SHP77 treated with DMSO at 0.1 percent for 48 hours (cell line): Measurements from ENCODE around the gene ARRDC4.

ENCODE experiments used
- DNase-seq: peaks from one replicate; lab custom pipeline; 2025; lab: John Stamatoyannopoulos, UW

ARRDC4 gene

DNA sequence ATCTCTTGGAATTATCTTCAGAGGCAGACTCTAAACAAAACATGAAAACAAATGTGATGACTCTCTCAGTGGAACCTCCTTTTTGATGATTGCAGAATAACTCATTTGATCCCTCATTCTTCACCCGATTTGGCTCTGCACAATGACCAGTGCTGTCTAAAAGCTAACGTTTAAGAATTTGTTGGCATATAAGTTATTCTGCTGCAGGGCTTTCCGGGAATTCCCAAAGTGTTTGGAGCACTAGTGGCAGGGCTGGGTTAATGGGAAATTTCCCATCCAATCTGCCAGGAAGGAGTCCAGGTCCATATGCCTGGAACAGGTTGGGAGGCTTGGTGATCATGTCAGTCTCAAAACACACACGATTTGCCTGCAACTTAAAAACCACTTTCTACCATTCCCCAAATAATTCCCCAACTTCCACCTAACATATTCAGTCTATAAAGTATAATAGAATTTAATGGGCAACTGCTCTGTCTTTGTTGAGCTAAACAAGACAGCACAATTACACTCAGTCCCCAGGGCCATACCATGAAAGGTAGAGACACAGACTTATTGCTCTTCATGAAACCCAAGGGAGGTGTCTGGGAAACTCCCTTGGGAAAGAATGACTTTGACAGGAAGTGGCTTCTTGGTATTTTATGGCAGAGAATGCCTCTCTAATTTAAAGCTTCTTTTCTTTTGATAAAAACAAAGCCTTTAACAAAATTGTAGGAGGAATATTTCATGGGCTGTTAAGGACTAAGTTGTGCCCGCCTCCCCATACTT is 38.0 kb downstream of the ARRDC4 start:
- DNase-seq, result no peak

DNA sequence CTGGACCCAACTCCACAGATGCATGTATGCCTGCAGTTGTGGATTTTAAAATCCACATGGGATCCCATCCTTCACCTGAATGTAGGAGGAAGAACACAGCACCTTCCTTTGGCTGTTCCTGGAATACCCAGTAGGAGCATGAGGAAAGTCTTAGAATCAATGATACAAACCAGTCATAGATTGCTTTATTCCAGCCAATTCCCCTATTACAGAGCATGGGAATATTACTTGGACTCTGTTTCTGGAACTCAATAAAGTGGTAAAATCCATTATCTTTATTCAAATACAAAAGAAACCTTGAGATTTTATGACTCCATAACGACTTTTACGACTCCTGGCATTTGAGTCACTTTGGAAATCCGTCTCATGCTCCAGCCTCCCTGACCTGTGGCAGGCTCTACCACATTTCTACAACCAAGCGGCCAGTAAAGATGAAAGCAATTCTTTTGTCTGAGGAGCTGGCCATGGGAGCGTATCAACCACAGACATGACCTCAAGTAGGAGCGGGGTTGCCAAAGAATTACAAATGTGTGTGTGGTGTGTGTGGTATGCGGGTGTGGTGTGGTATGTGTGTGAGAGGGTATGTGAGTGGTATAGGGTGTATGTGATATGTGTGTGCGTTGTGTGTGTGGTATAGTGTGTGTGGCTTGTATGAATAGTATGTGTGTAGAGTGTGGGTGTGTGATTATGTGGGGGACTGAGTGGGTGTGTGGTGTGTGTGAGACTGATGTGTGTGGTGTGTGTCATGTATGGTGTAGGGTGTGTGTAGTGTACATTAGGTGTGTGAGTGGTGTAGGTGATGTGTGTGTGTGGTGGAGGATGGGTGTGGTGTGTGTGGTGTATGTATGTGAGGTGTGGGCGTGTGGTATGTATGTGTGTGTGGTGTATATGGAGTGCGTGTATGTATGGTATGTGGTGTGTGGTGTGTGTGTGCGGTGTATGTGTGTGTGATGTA is 40.0 kb downstream of the ARRDC4 start:
- DNase-seq, result no peak

DNA sequence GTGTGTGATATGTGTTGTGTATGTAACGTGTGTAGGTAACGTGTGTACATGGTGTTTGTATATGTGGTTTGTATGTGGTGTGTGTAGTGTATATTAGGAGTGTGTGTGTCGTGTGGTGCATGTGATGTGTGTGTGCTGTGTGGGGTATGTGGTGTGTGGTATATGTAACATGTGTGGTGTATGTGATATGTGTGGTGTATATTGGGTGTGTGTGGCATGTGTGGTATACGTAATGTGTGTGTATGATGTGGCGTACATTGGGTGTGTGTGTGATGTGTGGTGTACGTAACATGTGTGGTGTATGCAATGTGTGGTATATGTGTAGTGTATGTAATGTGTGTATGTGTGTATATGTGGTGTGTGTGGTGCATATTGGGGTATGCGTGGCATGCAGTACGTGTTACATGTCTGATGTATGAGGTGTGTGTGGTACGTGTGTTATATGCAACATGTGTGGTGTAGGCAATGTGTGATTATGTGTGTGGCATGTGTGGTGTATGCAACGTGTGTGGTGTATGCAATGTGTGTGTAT is 41.2 kb downstream of the ARRDC4 start:
- no peak for DNase-seq

DNA sequence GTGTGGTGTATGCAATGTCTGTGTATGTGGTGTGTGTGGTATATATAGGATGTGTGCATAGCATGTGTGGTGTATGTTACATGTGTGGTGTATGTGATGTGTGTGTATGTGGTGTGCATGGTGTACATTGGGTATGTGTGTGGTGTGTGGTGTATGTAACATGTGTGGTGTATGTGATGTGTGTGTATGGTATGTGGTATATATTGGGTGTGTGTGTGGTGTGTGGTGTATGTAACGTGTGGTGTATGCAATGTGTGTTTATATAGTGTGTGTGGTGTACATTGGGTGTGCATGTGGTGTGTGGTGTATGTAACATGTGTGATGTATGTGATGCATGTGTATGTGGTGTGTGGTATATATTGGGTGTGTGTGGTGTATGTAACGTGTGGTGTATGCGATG is 41.9 kb downstream of the ARRDC4 start:
- no peak for DNase-seq

DNA sequence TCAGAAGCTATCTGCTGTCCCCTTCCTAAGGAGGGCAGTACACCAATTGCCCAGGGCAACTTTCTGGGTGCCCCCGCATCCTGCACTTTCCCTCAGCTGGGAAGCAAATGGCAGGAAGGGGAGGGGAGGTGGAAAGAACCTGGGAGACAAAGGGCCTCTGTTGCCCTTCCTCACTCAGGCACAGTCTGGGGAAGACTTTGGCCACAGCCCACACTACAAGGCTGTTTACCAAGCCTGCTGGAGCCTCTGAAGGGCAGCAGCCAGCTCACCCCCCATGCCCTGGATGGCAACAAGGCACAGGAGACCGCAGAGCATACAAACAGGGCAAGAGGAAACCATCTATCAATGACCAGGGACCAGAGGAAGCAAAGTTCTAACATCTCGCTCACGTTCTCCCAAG is 42.4 kb downstream of the ARRDC4 start:
- no peak for DNase-seq

DNA sequence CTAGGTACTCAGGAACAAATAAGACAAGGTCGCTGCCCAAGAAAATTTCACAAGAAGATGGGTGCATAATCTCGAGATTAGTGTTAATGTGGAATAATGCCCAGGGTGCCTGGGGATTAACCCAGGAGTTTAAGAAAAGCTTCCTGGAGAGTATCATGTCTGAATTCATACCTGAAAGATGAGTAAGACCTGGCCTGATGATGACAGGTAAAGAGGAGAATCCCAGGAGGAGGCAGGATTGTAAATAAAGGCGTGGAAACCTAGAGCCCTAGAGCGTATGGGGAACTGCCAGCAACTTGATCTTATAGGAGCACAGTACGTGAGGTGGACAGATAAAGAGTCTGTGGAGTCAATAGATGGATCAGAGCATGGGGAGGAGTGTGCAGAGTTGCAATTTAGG is 43.0 kb downstream of the ARRDC4 start:
- DNase-seq, result no peak

DNA sequence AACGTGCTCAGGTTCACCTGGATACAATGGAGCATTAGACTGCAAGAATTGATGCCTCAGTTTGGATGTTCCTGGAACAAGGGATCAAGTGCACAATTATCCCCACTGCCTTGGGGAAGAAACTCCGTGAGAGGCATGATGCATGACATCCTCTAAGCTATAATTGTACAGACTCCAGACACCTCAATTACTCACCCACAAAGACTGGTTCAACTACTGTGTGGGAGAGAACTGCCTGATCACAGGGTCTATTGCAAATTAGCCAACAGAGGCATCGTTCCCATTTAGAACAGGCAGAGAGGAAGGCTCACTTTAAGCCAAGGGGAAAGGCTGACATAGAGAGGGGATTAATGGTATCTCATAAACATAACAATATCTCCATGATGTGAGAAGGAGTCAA is 43.5 kb downstream of the ARRDC4 start:
- no peak for DNase-seq

DNA sequence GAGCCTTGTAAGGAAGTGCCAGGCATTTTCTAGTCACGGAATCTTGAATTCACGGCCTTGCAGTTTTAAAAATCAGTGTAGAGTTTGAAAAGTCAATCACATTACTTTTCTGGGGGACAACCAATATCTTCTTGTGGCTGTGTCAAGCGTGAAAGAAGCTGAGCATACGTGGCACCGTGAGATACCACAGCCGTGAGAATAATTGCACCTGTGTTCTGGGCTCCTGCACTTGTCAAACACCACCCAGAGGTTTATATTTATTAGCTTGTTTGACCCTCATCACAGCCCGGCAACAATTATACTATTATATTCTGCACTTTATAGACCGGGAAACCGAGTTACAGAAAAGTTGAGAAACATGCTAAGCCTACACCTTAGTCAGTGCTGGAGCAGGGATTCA is 45.2 kb downstream of the ARRDC4 start:
- DNase-seq, result no peak

DNA sequence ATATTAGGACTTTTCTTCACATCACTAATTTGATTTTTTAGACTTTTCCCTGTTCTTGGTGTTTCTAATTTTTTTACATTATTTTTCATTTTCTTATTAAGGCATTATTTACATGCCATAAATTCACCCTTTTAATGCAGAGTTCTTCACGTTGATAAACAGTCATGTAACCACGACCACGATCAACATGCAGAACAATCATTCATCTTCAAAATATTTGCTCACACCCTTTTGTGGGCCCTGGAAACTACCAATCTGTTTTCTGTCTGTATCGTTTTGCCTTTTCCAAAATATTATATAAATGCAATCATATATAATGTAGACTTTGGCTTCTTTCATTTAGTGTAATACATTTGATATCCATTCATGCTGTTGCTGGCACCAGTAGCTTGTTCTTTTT is 48.7 kb downstream of the ARRDC4 start:
- no peak for DNase-seq

DNA sequence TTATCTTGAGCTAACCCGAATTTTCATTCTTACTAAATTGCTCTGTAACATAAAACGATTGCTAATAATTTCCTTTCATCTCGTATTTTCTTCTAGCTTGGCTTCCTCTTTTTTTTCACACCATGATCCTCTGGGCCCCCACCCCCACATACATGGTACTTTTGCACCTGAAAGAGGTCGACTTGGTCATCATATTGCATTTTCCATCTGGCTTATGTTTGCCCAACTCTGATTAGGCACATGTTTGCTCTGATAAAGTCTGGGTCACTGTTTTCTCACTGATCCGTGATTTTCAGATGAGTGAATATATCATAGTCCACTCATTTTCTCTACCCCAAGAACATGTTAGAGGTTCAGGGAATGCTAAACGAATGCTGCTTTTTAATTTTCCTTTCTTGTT is 49.5 kb downstream of the ARRDC4 start:
- no peak for DNase-seq

DNA sequence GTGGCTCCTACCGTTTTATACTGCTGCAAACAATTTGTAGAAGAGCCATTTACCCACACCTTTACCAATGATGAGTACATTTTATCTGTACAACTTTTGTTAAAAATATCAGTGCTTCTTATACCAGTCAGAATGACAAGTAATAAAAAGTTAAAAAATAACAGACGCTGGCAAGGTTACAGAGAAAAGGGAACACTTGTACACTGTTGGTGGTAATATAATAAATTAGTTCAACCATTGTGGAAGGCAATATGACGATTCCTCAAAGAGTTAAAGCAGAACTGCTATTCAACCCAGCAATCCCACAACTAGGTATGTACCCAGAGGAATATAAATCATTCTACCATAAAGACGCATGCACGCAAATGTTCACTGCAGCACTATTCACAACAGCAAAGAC is 51.9 kb downstream of the ARRDC4 start:
- DNase-seq, result no peak

DNA sequence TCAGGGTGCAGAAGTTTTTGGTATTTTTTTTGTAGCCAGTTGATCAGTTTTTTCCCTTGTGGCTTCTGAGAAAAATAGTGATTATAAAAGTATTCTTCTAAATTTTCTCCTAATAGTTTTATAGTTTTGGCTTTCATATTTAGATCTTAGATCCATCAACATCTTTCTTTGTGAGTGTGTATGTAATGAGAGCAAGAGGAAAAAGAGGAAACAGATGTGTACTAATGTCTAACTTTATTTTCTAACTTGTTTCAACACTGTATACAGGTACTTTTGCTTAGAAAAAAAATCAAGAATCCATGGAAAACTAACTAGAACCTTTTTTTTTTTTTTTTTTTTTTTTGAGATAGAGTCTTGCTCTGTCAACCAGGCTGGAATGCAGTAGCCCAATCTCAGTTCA is 53.1 kb downstream of the ARRDC4 start:
- DNase-seq, result no peak

DNA sequence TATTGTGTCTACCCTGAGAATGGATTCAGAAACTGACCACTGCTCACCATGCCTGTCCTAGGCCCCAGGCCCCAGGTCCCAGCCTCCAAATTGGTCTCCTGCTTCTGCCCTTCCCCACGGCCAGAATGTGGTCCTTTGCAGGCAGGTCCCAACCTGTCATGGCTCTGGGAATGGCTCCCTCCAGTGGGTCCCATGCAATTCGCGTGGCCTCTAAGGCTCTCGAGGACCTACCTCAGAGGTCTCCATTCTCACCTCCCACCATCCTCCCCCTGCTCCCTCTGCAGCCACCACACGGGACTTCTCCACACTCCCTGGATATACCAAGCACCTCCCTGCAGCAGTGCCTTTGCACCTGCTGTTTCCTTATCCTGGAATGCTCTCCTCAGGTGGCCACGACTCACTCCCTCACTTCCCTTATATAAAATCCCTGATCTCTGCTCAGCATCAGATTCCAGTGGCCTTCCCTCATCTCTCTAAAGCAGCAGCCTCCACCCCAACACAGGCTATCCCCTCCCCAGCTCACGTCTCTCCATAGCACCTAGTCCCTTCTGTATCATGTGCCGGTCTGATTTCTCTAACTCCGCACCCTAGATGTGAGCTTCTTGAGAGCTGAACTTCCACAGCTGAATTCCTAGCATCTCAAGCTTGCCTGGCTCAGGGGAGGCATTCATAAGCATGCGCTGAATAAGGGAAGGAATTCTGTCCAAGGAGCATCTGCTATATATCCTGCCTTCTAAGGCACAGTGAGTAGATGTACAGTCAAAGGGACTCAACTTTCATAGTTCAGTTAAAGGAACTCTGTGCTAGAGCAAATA is 56.9 kb downstream of the ARRDC4 start:
- no peak for DNase-seq

DNA sequence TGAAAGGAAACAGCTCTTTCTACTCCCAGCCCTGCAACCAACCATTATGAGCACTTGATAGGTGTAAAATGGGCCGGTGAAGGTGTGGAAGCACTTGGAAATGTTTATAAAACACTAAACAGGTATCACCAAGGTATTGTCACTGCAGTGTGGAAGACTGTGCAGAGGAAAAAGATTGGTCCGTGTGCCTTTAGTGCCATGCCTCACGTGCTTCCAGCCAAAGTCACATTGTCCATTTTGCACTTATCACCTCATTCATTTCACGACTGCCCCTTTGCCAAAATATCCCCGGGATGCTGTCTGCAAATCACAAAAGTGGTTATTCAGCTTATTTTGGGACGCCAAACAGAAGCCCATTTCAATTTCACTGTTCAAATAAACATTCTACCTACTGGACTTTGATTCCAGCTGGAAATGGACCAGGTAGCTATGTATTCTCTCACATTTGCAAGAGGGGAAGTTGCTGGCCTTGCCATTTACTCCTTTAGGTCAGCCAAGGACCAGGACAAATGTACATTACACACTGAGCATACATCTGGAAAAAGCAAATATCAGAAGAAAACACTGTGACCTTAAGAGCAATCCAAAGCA is 58.4 kb downstream of the ARRDC4 start:
- no peak for DNase-seq
